Tibial nerve (tissue), 4 donors: Measurements from ENCODE around the gene SLC66A2. TPM values are rescaled to one million over a fixed set of nuclear protein-coding genes. Genes with fewer than 3 reads are reported as not detected.
"Not testable (repeated sequence)": the region's sequence is repeated elsewhere in the genome, so short reads cannot be mapped to it uniquely, and the experiment has no call there.

Experiments
- DNase-seq, 2 donors: peaks; one replicate each; pipeline ENCODE4 v3.0.0-alpha.2; 2019; ENCODE audit warnings: low spot score in 2 of 2
- H3K27ac ChIP-seq, 4 donors: fragments of 200-600 bp; sonication (generic) in 3 of 4; one replicate each; pipeline ENCODE4 v1.5.1; 2017 to 2019; ENCODE audit warnings: mild to moderate bottlenecking in 1 of 4
- H3K27me3 ChIP-seq, 2 donors: fragments of 200-600 bp; sonication (generic) in 1 of 2; one replicate each; pipeline versions ENCODE4 v1.5.1 to v1.6.0; 2017 to 2019
- H3K36me3 ChIP-seq, 3 donors: fragments of 200-600 bp; sonication (generic); one replicate each; pipeline ENCODE4 v1.5.1; 2018 to 2019
- H3K4me1 ChIP-seq, 4 donors: fragments of 200-600 bp; sonication (generic) in 3 of 4; one replicate each; pipeline ENCODE4 v1.5.1; 2017 to 2019
- H3K4me3 ChIP-seq, 4 donors: fragments of 200-600 bp; sonication (generic) in 3 of 4; one replicate each; pipeline ENCODE4 v1.5.1; 2017 to 2019; ENCODE audit warnings: mild to moderate bottlenecking in 1 of 4, moderate library complexity in 1 of 4
- H3K9me3 ChIP-seq, 4 donors: fragments of 200-600 bp; sonication (generic) in 3 of 4; one replicate each; pipeline ENCODE4 v1.5.1; 2017 to 2019
- EP300 ChIP-seq, 2 donors: sonication (generic); formaldehyde crosslinking; IDR thresholded peaks; one replicate each; pipeline ENCODE4 v1.6.1; 2017; ENCODE audit warnings: antibody characterized with exemption in 2 of 2, mild to moderate bottlenecking in 1 of 2
- POLR2A ChIP-seq, 2 donors: fragments of 450-650 bp; IDR thresholded peaks; one replicate each; pipeline ENCODE4 v1.6.1; 2017; ENCODE audit warnings: antibody characterized with exemption in 2 of 2, mild to moderate bottlenecking in 2 of 2, moderate library complexity in 2 of 2
- WGBS, 2 donors: methylation state at CpG; one replicate each; pipeline ENCODE4 v1.1.5; 2018; 5-methylcytosine and 5-hydroxymethylcytosine counted together
- total RNA-seq, 4 donors: library from RNA; depleted of rRNA; stranded (reverse); fragments of >200 nt; gene quantifications; one replicate each; pipeline ENCODE4 v1.1.0, GENCODE V29; 2016
- TF ChIP-seq, protein P1 (sequence below), 5 experiments: fragments of 200-600 bp in 3 of 5; fragments of 450-650 bp in 2 of 5; sonication (generic) in 3 of 5; IDR thresholded peaks; one replicate each; pipeline ENCODE4 v1.5.1; 2016 to 2019; ENCODE audit warnings: antibody characterized with exemption in 5 of 5, mild to moderate bottlenecking in 3 of 5, moderate library complexity in 2 of 5

SLC66A2 gene
- total RNA-seq, 4 donors from 2014 or later, result 112 to 361 (median 222) TPM

DNA sequence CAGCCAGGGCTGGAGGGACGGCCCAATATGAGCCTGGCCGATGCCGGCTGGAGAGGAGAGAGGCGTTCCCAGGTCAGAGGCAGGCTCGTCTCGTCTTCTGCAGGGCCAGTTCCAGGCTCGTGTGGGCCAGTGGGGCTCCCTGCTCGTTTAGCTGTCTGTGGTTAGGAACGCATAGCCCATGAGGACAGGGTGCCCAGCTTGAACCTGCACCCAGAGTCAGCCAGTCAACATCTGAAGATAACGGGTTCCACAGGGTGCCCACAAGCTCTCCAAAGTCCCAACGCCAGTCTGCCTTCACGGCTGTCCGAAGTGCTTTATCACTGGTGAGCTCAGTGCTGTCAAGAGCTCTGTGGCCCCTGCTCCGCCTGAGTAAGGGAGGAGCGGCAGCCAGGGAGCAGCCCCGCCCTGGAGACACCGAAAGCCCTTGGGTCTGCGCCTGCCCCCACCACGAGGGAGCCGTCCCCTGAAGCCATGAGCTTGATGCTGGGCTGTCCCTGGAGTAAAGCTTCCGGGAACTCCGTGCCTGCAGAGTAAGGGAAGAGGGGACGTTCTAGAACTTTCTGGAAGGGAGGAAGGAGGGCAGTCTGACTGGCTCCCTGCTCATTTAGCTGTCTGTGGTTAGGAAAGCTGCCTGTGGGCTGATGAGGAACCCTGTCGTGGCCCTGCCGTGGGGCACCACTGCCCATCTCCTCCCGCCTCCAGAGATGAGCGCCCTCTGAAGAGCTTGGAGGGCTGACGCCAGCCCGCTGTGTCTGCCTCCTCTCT lies 10.3 kb upstream of the SLC66A2 start:
- no peaks in the 10 kb centered on the region for H3K36me3 ChIP-seq
- H3K4me3 ChIP-seq, result no peak overlapping the region
- 53 to 56% methylated on average over 25 to 29 of the region's 29 CpGs for WGBS, 2 donors
- H3K4me1 ChIP-seq, result peaks cover 0 to 37% (median 11%) of the 10 kb centered on the region in 4 donors
- H3K9me3 ChIP-seq, result no peaks in the 10 kb centered on the region
- DNase-seq, result no peak
- H3K27ac ChIP-seq, result peak overlapping the region; percentile 42 to 92 (median 66)
- peaks cover 0 to 6% of the 10 kb centered on the region in 2 donors for H3K27me3 ChIP-seq
- TF ChIP-seq, protein P1, sequence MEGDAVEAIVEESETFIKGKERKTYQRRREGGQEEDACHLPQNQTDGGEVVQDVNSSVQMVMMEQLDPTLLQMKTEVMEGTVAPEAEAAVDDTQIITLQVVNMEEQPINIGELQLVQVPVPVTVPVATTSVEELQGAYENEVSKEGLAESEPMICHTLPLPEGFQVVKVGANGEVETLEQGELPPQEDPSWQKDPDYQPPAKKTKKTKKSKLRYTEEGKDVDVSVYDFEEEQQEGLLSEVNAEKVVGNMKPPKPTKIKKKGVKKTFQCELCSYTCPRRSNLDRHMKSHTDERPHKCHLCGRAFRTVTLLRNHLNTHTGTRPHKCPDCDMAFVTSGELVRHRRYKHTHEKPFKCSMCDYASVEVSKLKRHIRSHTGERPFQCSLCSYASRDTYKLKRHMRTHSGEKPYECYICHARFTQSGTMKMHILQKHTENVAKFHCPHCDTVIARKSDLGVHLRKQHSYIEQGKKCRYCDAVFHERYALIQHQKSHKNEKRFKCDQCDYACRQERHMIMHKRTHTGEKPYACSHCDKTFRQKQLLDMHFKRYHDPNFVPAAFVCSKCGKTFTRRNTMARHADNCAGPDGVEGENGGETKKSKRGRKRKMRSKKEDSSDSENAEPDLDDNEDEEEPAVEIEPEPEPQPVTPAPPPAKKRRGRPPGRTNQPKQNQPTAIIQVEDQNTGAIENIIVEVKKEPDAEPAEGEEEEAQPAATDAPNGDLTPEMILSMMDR (IDR thresholded peaks at IDR 0.05), result no peak
- TF ChIP-seq EP300 (IDR thresholded peaks at IDR 0.05) (no peak), POLR2A (IDR thresholded peaks at IDR 0.05) (no peak)

GRCh38 chr18:79960921-79961526 lies 9.6 kb upstream of the SLC66A2 start:
- TF ChIP-seq POLR2A (IDR thresholded peaks at IDR 0.05) (no peak), EP300 (IDR thresholded peaks at IDR 0.05) (no peak)
- TF ChIP-seq, protein P1 (IDR thresholded peaks at IDR 0.05), result no peak
- peaks cover 0 to 37% (median 11%) of the 10 kb centered on the region in 4 donors for H3K4me1 ChIP-seq
- H3K36me3 ChIP-seq, result no peaks in the 10 kb centered on the region
- H3K4me3 ChIP-seq, result no peak overlapping the region
- no peak for DNase-seq
- 76 to 83% methylated on average over 16 of the region's 16 CpGs for WGBS, 2 donors
- H3K9me3 ChIP-seq, result no peaks in the 10 kb centered on the region
- H3K27me3 ChIP-seq, result peaks cover 0 to 6% of the 10 kb centered on the region in 2 donors
- H3K27ac ChIP-seq, result peak overlapping the region in 2 of 4 donors; percentile 77 to 92

- H3K27ac ChIP-seq, result peak overlapping the region in 2 of 4 donors; percentile 61 to 92
These were observed 8.8 kb upstream of the SLC66A2 start for GRCh38 chr18:79960161-79960801.

DNA sequence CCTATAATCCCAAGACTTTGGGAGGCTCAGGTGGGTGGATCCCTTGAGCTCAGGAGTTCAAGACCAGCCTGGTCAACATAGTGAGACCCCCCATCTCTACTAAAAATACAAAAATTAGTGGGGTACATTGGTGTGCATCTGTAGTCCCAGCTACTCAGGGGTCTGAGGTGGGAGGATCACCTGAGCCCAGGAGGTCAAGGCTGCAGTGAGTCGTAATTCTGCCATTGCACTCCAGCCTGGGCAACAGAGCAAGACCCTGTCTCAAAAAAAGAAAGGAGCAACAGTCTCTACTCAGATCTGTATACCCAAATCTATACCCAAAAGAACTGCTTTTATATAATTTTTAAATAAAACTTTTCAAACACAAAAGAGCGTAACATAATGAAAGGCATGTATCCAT lies 7.5 kb upstream of the SLC66A2 start:
- 93 to 98% methylated on average over 2 of the region's 2 CpGs for WGBS, 2 donors
- TF ChIP-seq EP300 (IDR thresholded peaks at IDR 0.05) (no peak), POLR2A (IDR thresholded peaks at IDR 0.05) (no peak)
- TF ChIP-seq, protein P1 (IDR thresholded peaks at IDR 0.05), result no peak
- no peaks in the 10 kb centered on the region for H3K36me3 ChIP-seq
- DNase-seq, result no peak
- H3K4me3 ChIP-seq, result no peak overlapping the region
- H3K4me1 ChIP-seq, result peaks cover 0 to 21% (median 5%) of the 10 kb centered on the region in 4 donors
- H3K27me3 ChIP-seq, result peaks cover 0 to 6% of the 10 kb centered on the region in 2 donors
- H3K9me3 ChIP-seq, result no peaks in the 10 kb centered on the region
- H3K27ac ChIP-seq, result peak overlapping the region in 1 of 4 donors; percentile 92

More at GRCh38 chr18:79960161-79960801, 8.8 kb upstream of the SLC66A2 start:
- not testable (repeated sequence) for H3K27me3 ChIP-seq, DNase-seq, H3K9me3 ChIP-seq, H3K36me3 ChIP-seq, H3K4me3 ChIP-seq
- peaks cover 0 to 32% (median 9%) of the 10 kb centered on the region in 4 donors for H3K4me1 ChIP-seq
- WGBS, 2 donors, result 32 to 33% methylated on average over 12 of the region's 12 CpGs

DNA sequence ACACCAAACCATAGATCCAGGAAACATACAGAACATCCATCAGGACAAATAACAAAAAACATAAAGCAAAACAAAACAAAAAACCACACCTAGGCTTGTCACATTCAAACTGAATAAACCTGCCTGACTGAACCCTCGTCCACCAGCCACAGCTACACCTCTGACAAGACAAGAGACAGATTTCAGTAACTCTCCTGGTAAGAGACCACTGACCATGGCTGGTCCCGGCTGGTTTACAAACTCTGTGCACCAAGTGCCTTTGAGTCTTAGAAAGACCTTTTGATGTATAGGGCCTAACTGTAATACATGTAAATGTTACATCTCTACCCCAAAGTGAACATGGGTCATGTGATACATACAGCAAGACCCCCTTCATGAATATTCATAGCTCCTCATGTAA lies 4.8 kb upstream of the SLC66A2 start:
- Histone ChIP-seq H3K27ac (no peak overlapping the region), H3K4me3 (no peak overlapping the region), H3K9me3 (no peaks in the 10 kb centered on the region), H3K27me3 (peaks cover 0 to 6% of the 10 kb centered on the region in 2 donors), H3K36me3 (no peaks in the 10 kb centered on the region), H3K4me1 (peaks cover 0 to 14% (median 5%) of the 10 kb centered on the region in 4 donors)
- WGBS, 2 donors, result 82 to 94% methylated on average over 2 of the region's 2 CpGs
- TF ChIP-seq POLR2A (IDR thresholded peaks at IDR 0.05) (no peak), EP300 (IDR thresholded peaks at IDR 0.05) (no peak)
- TF ChIP-seq, protein P1 (IDR thresholded peaks at IDR 0.05), result no peak
- DNase-seq, result no peak
